Measurements from ENCODE around the gene DRC7.

DRC7 gene

GRCh38 chr16:57699481-57699880, 4.9 kb downstream of the DRC7 start:
- H3K4me3 ChIP-seq = no peak overlapping the region
- H3K9me3 ChIP-seq (ENCODE audit: low read depth, low read length) = no peaks in the 10 kb centered on the region
- no peak overlapping the region for H3K9ac ChIP-seq (ENCODE audit: insufficient read length)
- no peaks in the 10 kb centered on the region for H3K36me3 ChIP-seq (ENCODE audit: insufficient read depth, low read length)
- no peak overlapping the region for H3K27ac ChIP-seq
- no peak for TF ChIP-seq POLR2AphosphoS5 (IDR thresholded peaks at IDR 0.05; ENCODE audit: borderline replicate concordance, low read depth, low read length)
- DNase-seq (ENCODE audit: low read depth, low spot score) = no peak

GRCh38 chr16:57699899-57700298, 5.3 kb downstream of the DRC7 start:
- Histone ChIP-seq H3K27ac (no peak overlapping the region), H3K9ac (ENCODE audit: insufficient read length) (no peak overlapping the region), H3K9me3 (ENCODE audit: low read depth, low read length) (no peaks in the 10 kb centered on the region), H3K36me3 (ENCODE audit: insufficient read depth, low read length) (no peaks in the 10 kb centered on the region), H3K4me3 (no peak overlapping the region)
- TF ChIP-seq FOXP2 (optimal IDR thresholded peaks at IDR 0.05; ENCODE audit: control extremely low read depth, extremely low read length, insufficient read depth) = no peak
- no peak for TF ChIP-seq POLR2AphosphoS5 (IDR thresholded peaks at IDR 0.05; ENCODE audit: borderline replicate concordance, low read depth, low read length)
- no peak for TF ChIP-seq EZH2 (IDR thresholded peaks at IDR 0.05)
- no peak for DNase-seq (ENCODE audit: low read depth, low spot score)

GRCh38 chr16:57700781-57701551, 6.4 kb downstream of the DRC7 start:
- Histone ChIP-seq H3K27ac (no peak overlapping the region), H3K36me3 (ENCODE audit: insufficient read depth, low read length) (no peaks in the 10 kb centered on the region), H3K4me3 (no peak overlapping the region), H3K9me3 (ENCODE audit: low read depth, low read length) (no peaks in the 10 kb centered on the region), H3K9ac (ENCODE audit: insufficient read length) (no peak overlapping the region)
- TF ChIP-seq POLR2AphosphoS5 (IDR thresholded peaks at IDR 0.05; ENCODE audit: borderline replicate concordance, low read depth, low read length) (no peak), FOXP2 (optimal IDR thresholded peaks at IDR 0.05; ENCODE audit: control extremely low read depth, extremely low read length, insufficient read depth) (no peak), EZH2 (IDR thresholded peaks at IDR 0.05) (no peak)
- no peak for DNase-seq (ENCODE audit: low read depth, low spot score)

GRCh38 chr16:57701759-57702371, 7.3 kb downstream of the DRC7 start:
- DNase-seq (ENCODE audit: low read depth, low spot score) = no peak
- Histone ChIP-seq H3K9me3 (ENCODE audit: low read depth, low read length) (no peaks in the 10 kb centered on the region), H3K36me3 (ENCODE audit: insufficient read depth, low read length) (no peaks in the 10 kb centered on the region), H3K27ac (no peak overlapping the region), H3K9ac (ENCODE audit: insufficient read length) (no peak overlapping the region), H3K4me3 (no peak overlapping the region)
- TF ChIP-seq FOXP2 (optimal IDR thresholded peaks at IDR 0.05; ENCODE audit: control extremely low read depth, extremely low read length, insufficient read depth) (no peak), POLR2AphosphoS5 (IDR thresholded peaks at IDR 0.05; ENCODE audit: borderline replicate concordance, low read depth, low read length) (no peak), EZH2 (IDR thresholded peaks at IDR 0.05) (no peak)

GRCh38 chr16:57703416-57704010, 8.9 kb downstream of the DRC7 start:
- Histone ChIP-seq H3K4me3 (no peak overlapping the region), H3K9me3 (ENCODE audit: low read depth, low read length) (no peaks in the 10 kb centered on the region), H3K27ac (no peak overlapping the region), H3K36me3 (ENCODE audit: insufficient read depth, low read length) (no peaks in the 10 kb centered on the region), H3K9ac (ENCODE audit: insufficient read length) (no peak overlapping the region)
- no peak for DNase-seq (ENCODE audit: low read depth, low spot score)
- TF ChIP-seq FOXP2 (optimal IDR thresholded peaks at IDR 0.05; ENCODE audit: control extremely low read depth, extremely low read length, insufficient read depth) (no peak), EZH2 (IDR thresholded peaks at IDR 0.05) (no peak), POLR2AphosphoS5 (IDR thresholded peaks at IDR 0.05; ENCODE audit: borderline replicate concordance, low read depth, low read length) (no peak)

GRCh38 chr16:57704011-57704904, 9.7 kb downstream of the DRC7 start:
- Histone ChIP-seq H3K9ac (ENCODE audit: insufficient read length) (no peak overlapping the region), H3K27ac (no peak overlapping the region), H3K9me3 (ENCODE audit: low read depth, low read length) (no peaks in the 10 kb centered on the region), H3K36me3 (ENCODE audit: insufficient read depth, low read length) (no peaks in the 10 kb centered on the region), H3K4me3 (no peak overlapping the region)
- DNase-seq (ENCODE audit: low read depth, low spot score) = no peak
- TF ChIP-seq FOXP2 (optimal IDR thresholded peaks at IDR 0.05; ENCODE audit: control extremely low read depth, extremely low read length, insufficient read depth) (no peak), EZH2 (IDR thresholded peaks at IDR 0.05) (no peak), POLR2AphosphoS5 (IDR thresholded peaks at IDR 0.05; ENCODE audit: borderline replicate concordance, low read depth, low read length) (no peak)

GRCh38 chr16:57704905-57705852, 10.6 kb downstream of the DRC7 start:
- no peak overlapping the region for H3K27ac ChIP-seq
- TF ChIP-seq POLR2AphosphoS5 (IDR thresholded peaks at IDR 0.05; ENCODE audit: borderline replicate concordance, low read depth, low read length) = no peak
- TF ChIP-seq EZH2 (IDR thresholded peaks at IDR 0.05) = no peak
- no peak for TF ChIP-seq FOXP2 (optimal IDR thresholded peaks at IDR 0.05; ENCODE audit: control extremely low read depth, extremely low read length, insufficient read depth)
- H3K4me3 ChIP-seq = no peak overlapping the region
- no peaks in the 10 kb centered on the region for H3K9me3 ChIP-seq (ENCODE audit: low read depth, low read length)
- H3K9ac ChIP-seq (ENCODE audit: insufficient read length) = no peak overlapping the region
- H3K36me3 ChIP-seq (ENCODE audit: insufficient read depth, low read length) = no peaks in the 10 kb centered on the region
- no peak for DNase-seq (ENCODE audit: low read depth, low spot score)
